ENCODE measurements around the gene LOC128125822.

DNA sequence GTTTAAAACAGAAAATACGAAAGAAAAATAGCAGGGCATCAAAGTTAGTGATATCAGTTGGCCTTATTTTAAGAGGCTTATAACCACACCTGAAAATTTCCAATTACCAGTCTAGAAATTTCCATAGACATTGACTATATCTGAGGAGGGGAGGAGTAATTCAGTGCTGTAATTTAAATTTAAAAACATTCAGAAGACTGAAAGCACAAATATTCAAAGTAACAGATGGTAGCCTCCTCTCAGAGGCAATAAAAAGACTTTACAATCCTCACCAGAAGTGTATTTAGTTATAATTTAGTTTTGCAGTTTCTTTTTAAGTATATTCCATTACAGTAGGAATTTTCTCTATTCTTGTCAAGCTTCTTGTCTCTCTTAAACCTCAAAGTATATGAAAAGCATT, 18.4 kb upstream of the LOC128125822 start:
- TF ChIP-seq, protein P1, sequence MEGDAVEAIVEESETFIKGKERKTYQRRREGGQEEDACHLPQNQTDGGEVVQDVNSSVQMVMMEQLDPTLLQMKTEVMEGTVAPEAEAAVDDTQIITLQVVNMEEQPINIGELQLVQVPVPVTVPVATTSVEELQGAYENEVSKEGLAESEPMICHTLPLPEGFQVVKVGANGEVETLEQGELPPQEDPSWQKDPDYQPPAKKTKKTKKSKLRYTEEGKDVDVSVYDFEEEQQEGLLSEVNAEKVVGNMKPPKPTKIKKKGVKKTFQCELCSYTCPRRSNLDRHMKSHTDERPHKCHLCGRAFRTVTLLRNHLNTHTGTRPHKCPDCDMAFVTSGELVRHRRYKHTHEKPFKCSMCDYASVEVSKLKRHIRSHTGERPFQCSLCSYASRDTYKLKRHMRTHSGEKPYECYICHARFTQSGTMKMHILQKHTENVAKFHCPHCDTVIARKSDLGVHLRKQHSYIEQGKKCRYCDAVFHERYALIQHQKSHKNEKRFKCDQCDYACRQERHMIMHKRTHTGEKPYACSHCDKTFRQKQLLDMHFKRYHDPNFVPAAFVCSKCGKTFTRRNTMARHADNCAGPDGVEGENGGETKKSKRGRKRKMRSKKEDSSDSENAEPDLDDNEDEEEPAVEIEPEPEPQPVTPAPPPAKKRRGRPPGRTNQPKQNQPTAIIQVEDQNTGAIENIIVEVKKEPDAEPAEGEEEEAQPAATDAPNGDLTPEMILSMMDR (conservative IDR thresholded peaks at IDR 0.05), result no peak
- TF ChIP-seq EZH2 (IDR thresholded peaks at IDR 0.05; ENCODE audit: low read depth), result no peak
